PC-3 (cell line): ENCODE measurements around the gene MECR. TPM values are rescaled to one million over a fixed set of nuclear protein-coding genes. Genes with fewer than 3 reads are reported as not detected.
"Not testable (repeated sequence)": the region's sequence is repeated elsewhere in the genome, so short reads cannot be mapped to it uniquely, and the experiment has no call there.

ENCODE experiments used
- ATAC-seq: fragments of 200-7000 bp; cut with Tn5 transposase; 2 replicates; pipeline ENCODE4 v1.9.1; 2020; ENCODE audit warnings: mild to moderate bottlenecking, moderate library complexity
- BruUV-seq: library from RNA; stranded (reverse); fragments of 400-500 nt; replicated peaks from 2 replicates; lab custom pipeline; 2021; lab: Mats Ljungman, UMichigan
- CTCF ChIA-PET: fragments of 300-600 bp; sonication (Branson Sonifier 250); formaldehyde crosslinking; loops from one replicate; lab custom pipeline; 2022; ENCODE audit warnings: antibody characterized with exemption; lab: Charles Lee
- POLR2A ChIA-PET: fragments of 300-600 bp; sonication (Branson Sonifier 250); formaldehyde crosslinking; loops from one replicate; lab custom pipeline; 2022; ENCODE audit warnings: antibody characterized with exemption; ENCODE audit not compliant: unreplicated experiment; lab: Charles Lee
- DNase-seq: peaks from one replicate; pipeline ENCODE4 v3.0.0-alpha.2; 2015
- H2AFZ ChIP-seq: fragments of 300-600 bp; sonication (generic); 2 replicates; pipeline ENCODE4 v1.6.0; 2016; ENCODE audit warnings: antibody characterized with exemption, low read length
- H3F3A ChIP-seq: fragments of 300-600 bp; sonication (generic); one replicate; pipeline ENCODE4 v1.6.0; 2017; ENCODE audit warnings: antibody characterized with exemption, low read length, control low read depth, mild to moderate bottlenecking; ENCODE audit not compliant: unreplicated experiment
- H3K27ac ChIP-seq: fragments of 300-600 bp; sonication (generic); 2 replicates; pipeline ENCODE4 v1.5.1; 2016; ENCODE audit warnings: mild to moderate bottlenecking, low read length
- H3K27me3 ChIP-seq: fragments of 300-600 bp; sonication (generic); 2 replicates; pipeline ENCODE4 v1.6.1; 2016; ENCODE audit warnings: low read length, mixed read lengths
- H3K36me3 ChIP-seq: fragments of 300-600 bp; sonication (generic); 2 replicates; pipeline ENCODE4 v1.6.1; 2016; ENCODE audit warnings: low read depth, mixed run types, low read length, mixed read lengths
- H3K4me1 ChIP-seq: fragments of 300-600 bp; sonication (generic); 2 replicates; pipeline ENCODE4 v1.5.1; 2016; ENCODE audit warnings: low read length; ENCODE audit not compliant: insufficient read depth
- H3K4me2 ChIP-seq: fragments of 300-600 bp; sonication (generic); 2 replicates; pipeline ENCODE4 v1.6.0; 2016; ENCODE audit warnings: low read length
- H3K4me3 ChIP-seq: fragments of 300-600 bp; sonication (generic); 2 replicates; pipeline ENCODE4 v1.5.1; 2016; ENCODE audit warnings: mild to moderate bottlenecking, low read length, mixed read lengths
- H3K79me2 ChIP-seq: fragments of 300-600 bp; sonication (generic); 2 replicates; pipeline ENCODE4 v1.6.1; 2017; ENCODE audit warnings: low read length, mixed read lengths
- H3K9ac ChIP-seq: fragments of 300-600 bp; sonication (generic); 2 replicates; pipeline ENCODE4 v1.6.0; 2016; ENCODE audit warnings: mild to moderate bottlenecking, low read length
- H3K9me2 ChIP-seq: fragments of 300-600 bp; sonication (generic); replicated peaks from 2 replicates; pipeline ENCODE4 v1.6.1; 2016; ENCODE audit warnings: mixed run types, low read length, mixed read lengths
- H3K9me3 ChIP-seq: fragments of 300-600 bp; sonication (generic); 2 replicates; pipeline ENCODE4 v1.6.1; 2016; ENCODE audit warnings: low read length, mixed read lengths
- H4K20me1 ChIP-seq: fragments of 300-600 bp; sonication (generic); 2 replicates; pipeline ENCODE4 v1.6.1; 2016; ENCODE audit warnings: low read length, mixed read lengths
- CTCF ChIP-seq: fragments of 300-600 bp; sonication (generic); conservative IDR thresholded peaks from 2 replicates; pipeline ENCODE4 v1.5.1; 2017; ENCODE audit warnings: antibody characterized with exemption, low read depth, mild to moderate bottlenecking, low read length
- EZH2 ChIP-seq: fragments of 300-600 bp; sonication (generic); IDR thresholded peaks from one replicate; pipeline ENCODE4 v1.6.1; 2017; ENCODE audit warnings: antibody characterized with exemption, mild to moderate bottlenecking, low read length; ENCODE audit not compliant: unreplicated experiment
- EZH2phosphoT487 ChIP-seq: fragments of 300-600 bp; sonication (generic); IDR thresholded peaks from 2 replicates; pipeline ENCODE4 v1.6.1; 2018; ENCODE audit warnings: mild to moderate bottlenecking, antibody characterized with exemption, low read length, borderline replicate concordance
- intact Hi-C: fragments of 100-400 bp; cut with micrococcal nuclease; formaldehyde crosslinking; loops from 2 replicates; pipeline ENCODE4 v1.9.0; 2023
- total RNA-seq: library from RNA; depleted of rRNA; stranded (reverse); fragments of >200 nt; gene quantifications from 2 replicates; pipeline ENCODE4 v1.2.3, GENCODE V29; 2014

The MECR gene
- total RNA-seq, 1 experiment from 2014 or later: 30.5 TPM

- Histone ChIP-seq H3K9ac (no peak overlapping the region), H3K4me3 (no peak overlapping the region), H2AFZ (no peak overlapping the region), H3K36me3 (peaks cover 78% of the 10 kb centered on the region), H3K27ac (no peak overlapping the region), H3K4me1 (no peaks in the 10 kb centered on the region), H4K20me1 (peaks cover 13% of the 10 kb centered on the region), H3F3A (no peaks in the 10 kb centered on the region), H3K9me3 (no peaks in the 10 kb centered on the region), H3K27me3 (no peaks in the 10 kb centered on the region), H3K9me2 (no peaks in the 10 kb centered on the region), H3K4me2 (no peak overlapping the region), H3K79me2 (peaks cover 36% of the 10 kb centered on the region)
- TF ChIP-seq EZH2: no peak
- TF ChIP-seq CTCF: no peak
- TF ChIP-seq EZH2phosphoT487: no peak
- ATAC-seq (no peak), DNase-seq (no peak)
- ChIA-PET POLR2A (no interaction called here), CTCF (no interaction called here)
- intact Hi-C loops: no loop called here
- BruUV-seq: no TSS peak
Observed at GRCh38 chr1:29156543-29157268, 74.0 kb downstream of the MECR start.

- BruUV-seq: no TSS peak
Observed at GRCh38 chr1:29152046-29152805, 78.5 kb downstream of the MECR start.

GRCh38 chr1:29150346-29150745, 80.4 kb downstream of the MECR start:
- H3K4me2 ChIP-seq, BruUV-seq, H3K4me3 ChIP-seq, ATAC-seq, CTCF ChIA-PET, H3K9ac ChIP-seq, DNase-seq, H3K79me2 ChIP-seq, H2AFZ ChIP-seq, H3K27ac ChIP-seq, intact Hi-C loops, H3K9me3 ChIP-seq, H3K9me2 ChIP-seq, H4K20me1 ChIP-seq, H3F3A ChIP-seq, H3K27me3 ChIP-seq: not testable (repeated sequence)
- POLR2A ChIA-PET: interaction anchor here (0.6 kb wide), 1 partner anchor 28 kb away, joined by 8 read pairs; no protein-coding TSS in a partner anchor
- peaks cover 28% of the 10 kb centered on the region for H3K4me1 ChIP-seq
- peaks cover 77% of the 10 kb centered on the region for H3K36me3 ChIP-seq

More at GRCh38 chr1:29152046-29152805, 78.5 kb downstream of the MECR start:
- TF ChIP-seq CTCF: no peak
- TF ChIP-seq EZH2: no peak
- no peak for TF ChIP-seq EZH2phosphoT487
- peaks cover 88% of the 10 kb centered on the region for H3K36me3 ChIP-seq
- no peak overlapping the region for H3K4me2 ChIP-seq
- no peaks in the 10 kb centered on the region for H3K9me3 ChIP-seq
- peaks cover 12% of the 10 kb centered on the region for H3K4me1 ChIP-seq
- H3K27ac ChIP-seq: no peak overlapping the region
- ATAC-seq: no peak
- intact Hi-C loops: no loop called here
- peaks cover 19% of the 10 kb centered on the region for H3K79me2 ChIP-seq
- H4K20me1 ChIP-seq: peaks cover 6% of the 10 kb centered on the region; the same call in 1 of the 2 replicates
- H3K9me2 ChIP-seq: no peaks in the 10 kb centered on the region
- no peak overlapping the region for H3K4me3 ChIP-seq
- H3F3A ChIP-seq: peaks cover 8% of the 10 kb centered on the region
- POLR2A ChIA-PET: no interaction called here
- no peak for DNase-seq
- no peak overlapping the region for H2AFZ ChIP-seq
- no peaks in the 10 kb centered on the region for H3K27me3 ChIP-seq
- CTCF ChIA-PET: no interaction called here
- H3K9ac ChIP-seq: no peak overlapping the region
